Panc1 (cell line): ENCODE results near the gene CD44.

Source experiments
- CTCF ChIP-seq: fragments of 450-650 bp; IDR thresholded peaks from 2 replicates; pipeline ENCODE4 v1.5.1; 2017; ENCODE audit warnings: mild to moderate bottlenecking
- POLR2AphosphoS5 ChIP-seq: IDR thresholded peaks from 2 replicates; pipeline ENCODE4 v1.6.1; 2012; ENCODE audit warnings: mild to moderate bottlenecking, low read depth, low read length, moderate library complexity
- REST ChIP-seq, 2 experiments: IDR thresholded peaks; 2 replicates each; pipeline ENCODE4 v1.6.1; 2011 to 2012; ENCODE audit warnings: low read depth in 2 of 2, control low read depth in 1 of 2, low read length in 1 of 2, mild to moderate bottlenecking in 1 of 2, moderate library complexity in 1 of 2; ENCODE audit not compliant: insufficient read depth in 1 of 2
- SIN3A ChIP-seq: IDR thresholded peaks from 2 replicates; pipeline ENCODE4 v1.6.1; 2012; ENCODE audit warnings: low read depth, mild to moderate bottlenecking, low read length, moderate library complexity, borderline replicate concordance; ENCODE audit not compliant: insufficient read depth
- TCF7L2 ChIP-seq: IDR thresholded peaks from 2 replicates; pipeline ENCODE4 v1.6.1; 2011; ENCODE audit warnings: mild to moderate bottlenecking, low read depth, low read length, inconsistent platforms

DNA sequence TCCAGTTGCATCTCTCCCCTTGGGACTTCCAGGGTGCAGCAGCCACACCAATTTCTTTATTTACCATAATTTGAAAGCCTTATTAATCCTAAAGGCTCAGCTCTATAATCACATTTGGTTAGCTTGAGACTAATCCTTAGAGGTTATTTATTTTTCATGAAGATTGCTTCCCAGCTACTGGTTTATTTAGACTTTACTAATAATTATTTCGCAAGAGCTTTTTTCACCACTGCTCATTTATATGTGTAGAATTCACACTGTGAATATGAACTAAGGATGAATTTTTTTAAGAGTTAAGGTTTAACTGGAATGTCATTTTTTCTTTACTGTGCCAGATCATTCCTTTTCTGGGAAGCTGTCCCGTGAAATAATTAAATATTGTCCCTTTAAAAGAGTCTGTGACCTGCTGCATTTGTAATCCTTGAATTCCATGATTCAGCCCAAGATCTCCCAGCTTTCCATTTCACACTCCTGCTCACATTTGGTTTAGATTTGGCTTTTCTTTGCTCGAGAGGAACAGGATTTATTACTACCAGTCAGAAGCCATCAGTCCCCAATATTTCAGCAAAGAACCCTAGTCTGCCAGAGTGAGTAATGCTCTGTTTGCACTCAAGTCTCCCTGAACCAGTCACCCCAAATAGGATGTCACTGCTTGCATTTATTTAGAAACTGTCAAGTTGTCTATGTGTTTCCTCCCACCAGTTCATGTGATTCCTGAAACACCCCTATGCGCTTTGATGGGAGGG is 4.4 kb upstream of the CD44 start:
- TF ChIP-seq CTCF (no peak), SIN3A (no peak), REST (IDR thresholded peaks at IDR 0.05; ENCODE audit: insufficient read depth in 1 of 2, low read depth in 2 of 2, low read length in 1 of 2) (no peak), POLR2AphosphoS5 (no peak), TCF7L2 (no peak)
